ENCODE data around the gene PSG3.
"Not testable (repeated sequence)": the region's sequence is repeated elsewhere in the genome, so short reads cannot be mapped to it uniquely, and the experiment has no call there.

The PSG3 gene

DNA sequence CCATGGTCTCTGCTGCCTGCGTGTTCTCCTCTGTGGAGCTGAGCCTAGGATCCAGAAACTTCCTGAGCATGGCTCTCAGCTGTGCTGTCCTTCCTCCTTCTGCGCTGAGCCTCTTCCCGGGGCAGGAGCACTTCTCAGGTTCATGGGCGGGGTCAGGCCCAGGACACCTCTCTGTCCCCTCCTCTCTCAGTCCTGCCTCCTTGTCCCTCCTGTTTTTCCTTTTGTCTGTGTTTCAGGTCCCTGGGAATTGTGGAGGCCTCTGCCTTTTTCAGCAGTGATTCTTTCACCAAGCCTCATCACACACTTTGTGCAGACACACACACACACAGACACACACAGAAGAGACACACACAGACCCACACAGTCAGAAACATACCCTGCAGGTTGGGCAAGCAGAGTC lies at the start of gene PSG3:
PSG3 (minus strand) TSS at position 101 of the 400 bp plus-strand sequence; CDS start at position 4, 97 bp downstream.
- DNase-seq (ENCODE audit: low read depth): not testable (repeated sequence)

DNA sequence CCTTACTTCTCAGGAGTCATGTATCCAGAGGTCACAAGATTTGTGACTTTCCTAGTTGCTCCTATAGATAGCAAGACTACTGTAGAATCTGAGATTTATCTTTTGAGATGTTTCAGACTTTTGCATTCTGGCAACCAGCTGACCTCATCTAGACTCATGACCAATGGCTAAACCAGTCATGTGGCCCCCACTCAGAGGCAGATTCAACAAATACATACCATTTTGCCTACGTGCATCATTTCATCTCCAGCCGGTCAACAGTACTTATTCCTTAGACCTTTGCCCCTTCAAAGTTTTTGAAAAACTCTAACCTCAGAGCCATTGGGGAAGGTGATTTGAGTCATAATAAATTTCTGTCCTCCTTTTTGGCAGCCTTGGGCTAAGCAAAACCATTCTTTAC lies 48.5 kb upstream of the PSG3 start:
- not testable (repeated sequence) for DNase-seq (ENCODE audit: low read depth)

DNA sequence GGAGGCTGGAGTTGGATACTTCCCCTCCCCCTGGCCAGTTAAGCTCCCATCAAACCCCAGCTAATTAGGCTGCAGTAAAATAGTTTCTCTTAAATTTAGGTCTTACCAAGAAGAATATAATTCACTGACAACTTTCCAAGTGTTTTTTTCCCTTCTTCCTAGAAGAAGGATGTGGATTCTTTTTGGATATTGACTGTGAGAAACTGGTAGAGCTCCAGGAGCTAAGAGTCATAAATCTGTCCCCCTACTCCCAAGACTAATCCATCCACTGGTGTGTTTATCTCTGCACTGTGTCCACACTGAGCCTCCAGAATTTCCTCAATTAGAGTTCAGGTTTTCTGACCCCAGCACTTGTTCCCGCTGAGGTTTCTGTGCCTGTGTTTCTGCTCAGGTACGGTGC lies 47.5 kb upstream of the PSG3 start:
- DNase-seq (ENCODE audit: low read depth): not testable (repeated sequence)

DNA sequence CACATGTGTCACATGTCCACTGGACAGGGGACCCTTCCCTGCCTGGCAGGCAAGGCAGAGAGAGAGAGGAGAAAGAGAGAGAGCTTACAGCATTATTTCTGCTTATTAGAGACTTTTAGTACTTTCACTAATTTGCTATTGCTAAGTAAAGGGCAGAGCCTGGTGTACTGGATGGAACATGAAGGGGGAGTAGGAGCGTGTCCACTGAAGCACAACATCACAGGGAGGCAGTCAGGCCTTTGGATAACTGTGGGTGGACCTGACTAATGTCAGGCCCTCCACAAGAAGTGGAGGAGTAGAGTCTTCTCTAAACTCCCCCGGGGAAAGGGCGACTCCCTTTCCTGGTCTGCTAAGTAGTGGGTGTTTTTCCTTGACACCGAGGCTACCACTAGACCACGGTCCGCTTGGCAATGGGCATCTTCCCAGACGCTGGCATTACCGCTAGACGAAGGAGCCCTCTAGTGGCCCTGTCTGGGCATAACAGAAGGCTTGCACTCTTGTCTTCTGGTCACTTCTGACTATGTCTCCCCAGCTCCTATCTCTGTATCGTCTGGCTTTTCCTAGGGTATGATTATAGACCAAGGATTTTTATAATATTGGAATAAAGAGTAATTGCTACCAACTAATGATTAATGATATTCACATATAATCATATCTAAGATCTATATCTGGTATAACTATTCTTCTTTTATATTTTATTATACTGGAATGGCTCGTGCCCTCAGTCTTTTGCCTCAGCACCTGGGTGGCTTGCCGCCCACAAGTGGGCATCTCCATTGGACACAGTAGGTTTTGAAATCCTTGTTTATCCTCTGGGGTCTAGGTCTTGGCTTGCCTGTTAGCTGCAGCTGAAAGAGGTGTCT lies 36.7 kb upstream of the PSG3 start:
- not testable (repeated sequence) for DNase-seq (ENCODE audit: low read depth)

DNA sequence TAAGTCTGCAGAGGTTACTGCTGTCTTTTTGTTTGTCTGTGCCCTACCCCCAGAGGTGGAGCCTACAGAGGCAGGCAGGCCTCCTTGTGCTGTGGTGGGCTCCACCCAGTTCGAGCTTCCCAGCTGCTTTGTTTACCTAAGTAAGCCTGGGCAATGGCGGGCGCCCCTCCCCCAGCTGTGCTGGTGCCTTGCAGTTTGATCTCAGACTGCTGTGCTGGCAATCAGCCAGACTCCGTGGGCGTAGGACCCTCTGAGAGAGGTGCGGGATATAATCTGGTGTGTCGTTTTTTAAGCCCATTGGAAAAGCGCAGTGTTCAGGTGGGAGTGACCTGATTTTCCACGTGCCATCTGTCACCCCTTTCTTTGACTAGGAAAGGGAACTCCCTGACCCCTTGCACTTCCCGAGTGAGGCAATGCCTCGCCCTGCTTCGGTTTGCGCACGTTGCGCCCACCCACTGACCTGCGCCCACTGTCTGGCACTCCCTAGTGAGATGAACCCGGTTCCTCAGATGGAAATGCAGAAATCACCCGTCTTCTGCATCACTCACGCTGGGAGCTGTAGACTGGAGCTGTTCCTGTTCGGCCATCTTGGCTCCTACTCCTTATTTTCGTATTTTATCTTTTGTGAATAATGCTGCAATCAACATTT lies 34.4 kb upstream of the PSG3 start:
- not testable (repeated sequence) for DNase-seq (ENCODE audit: low read depth)

DNA sequence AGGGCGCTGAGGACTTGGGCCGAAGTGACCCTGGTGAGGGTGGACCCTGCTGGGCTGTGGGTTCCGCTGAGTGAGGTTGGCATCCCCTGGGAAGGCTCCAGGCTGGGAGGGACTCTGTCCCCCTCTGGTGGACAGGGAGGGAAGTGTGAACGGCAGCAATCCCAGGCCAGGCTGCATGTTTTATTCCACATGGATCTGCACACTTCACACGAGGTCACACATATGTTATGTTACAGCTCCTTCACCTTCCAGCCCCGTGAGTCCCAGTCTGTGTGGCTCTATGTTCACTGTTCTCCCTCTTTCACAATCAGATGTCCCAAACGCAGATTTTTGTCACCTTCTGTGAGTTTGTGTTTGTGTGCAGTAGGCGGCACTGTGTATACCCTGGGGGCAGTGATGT lies 27.0 kb upstream of the PSG3 start:
- DNase-seq (ENCODE audit: low read depth): not testable (repeated sequence)

DNA sequence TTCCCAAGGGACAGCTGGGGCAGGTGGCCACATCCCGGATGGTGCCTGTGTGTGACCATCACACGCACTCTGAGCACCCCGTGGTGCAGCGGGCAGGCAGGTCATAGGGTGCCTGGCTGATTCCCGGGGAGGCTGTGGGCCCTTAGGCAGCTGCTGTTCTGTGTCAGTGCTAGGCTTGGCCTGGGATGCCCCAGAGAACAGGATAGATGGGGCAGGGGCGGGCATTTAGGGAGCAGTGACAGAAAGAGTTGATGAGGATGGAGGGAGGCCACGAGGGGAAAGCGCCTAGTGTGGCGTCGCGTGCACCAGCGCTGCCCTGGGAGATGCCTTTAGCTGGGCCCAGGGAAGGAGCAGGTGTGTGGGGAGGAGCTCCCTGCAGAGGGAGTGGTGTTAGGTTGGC lies 26.6 kb upstream of the PSG3 start:
- DNase-seq (ENCODE audit: low read depth): not testable (repeated sequence)

DNA sequence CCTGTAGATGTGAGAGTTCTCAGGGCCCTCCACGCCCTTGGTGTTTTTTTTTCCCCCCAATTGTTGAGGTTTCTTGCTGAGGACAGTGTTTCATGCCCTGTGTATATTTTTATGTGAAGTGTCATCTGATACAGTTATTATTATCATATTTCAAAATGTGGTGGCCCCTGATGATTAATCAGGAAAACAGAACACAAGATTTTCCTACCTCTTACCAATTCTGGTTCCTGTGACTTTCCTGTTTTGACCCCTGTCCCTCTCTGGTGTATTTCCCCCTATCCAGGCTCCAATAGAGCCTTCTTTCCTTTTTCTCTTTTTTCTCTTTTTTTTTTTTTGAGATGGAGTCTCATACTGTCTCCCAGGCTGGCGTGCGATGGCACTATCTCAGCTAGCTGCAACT lies 24.6 kb upstream of the PSG3 start:
- DNase-seq (ENCODE audit: low read depth): no peak

DNA sequence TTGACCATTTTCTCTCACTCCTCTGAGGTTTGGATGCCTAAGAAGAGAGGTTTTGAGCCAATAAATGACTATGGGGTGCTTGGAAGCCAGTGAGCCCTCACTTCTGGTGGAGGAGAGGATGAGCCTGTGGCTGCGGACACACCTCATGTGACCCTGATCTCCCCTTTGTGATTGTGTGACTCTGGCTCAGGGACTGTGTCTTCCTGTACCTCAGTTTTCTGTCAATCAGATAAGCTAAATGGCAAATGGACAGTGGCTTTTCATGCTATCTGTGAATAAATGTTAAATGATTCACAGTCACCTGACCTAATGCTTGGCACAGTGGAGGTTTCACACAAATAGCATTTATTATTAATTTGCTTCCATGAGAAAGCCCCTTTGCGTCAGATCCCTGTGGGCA lies 22.5 kb upstream of the PSG3 start:
- DNase-seq (ENCODE audit: low read depth): no peak

DNA sequence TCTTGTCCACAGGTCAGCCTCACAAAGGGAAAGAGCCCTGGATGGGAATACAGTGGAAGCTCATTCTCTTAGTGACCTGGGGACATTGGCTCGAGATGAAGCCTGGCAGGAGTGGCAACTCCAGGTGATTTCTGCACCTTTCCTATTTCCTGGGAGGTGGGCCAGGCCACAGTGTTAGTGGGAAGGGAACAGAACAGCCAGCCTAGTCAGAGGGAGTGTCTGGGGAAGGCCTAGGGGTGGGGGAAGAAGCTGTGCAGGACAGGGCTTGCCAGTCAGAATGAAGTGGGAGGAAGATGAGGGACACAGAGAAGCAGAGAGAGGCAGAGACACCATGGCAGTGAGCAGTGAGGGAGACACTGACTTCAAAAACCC lies 21.6 kb upstream of the PSG3 start:
- DNase-seq (ENCODE audit: low read depth): not testable (repeated sequence)

DNA sequence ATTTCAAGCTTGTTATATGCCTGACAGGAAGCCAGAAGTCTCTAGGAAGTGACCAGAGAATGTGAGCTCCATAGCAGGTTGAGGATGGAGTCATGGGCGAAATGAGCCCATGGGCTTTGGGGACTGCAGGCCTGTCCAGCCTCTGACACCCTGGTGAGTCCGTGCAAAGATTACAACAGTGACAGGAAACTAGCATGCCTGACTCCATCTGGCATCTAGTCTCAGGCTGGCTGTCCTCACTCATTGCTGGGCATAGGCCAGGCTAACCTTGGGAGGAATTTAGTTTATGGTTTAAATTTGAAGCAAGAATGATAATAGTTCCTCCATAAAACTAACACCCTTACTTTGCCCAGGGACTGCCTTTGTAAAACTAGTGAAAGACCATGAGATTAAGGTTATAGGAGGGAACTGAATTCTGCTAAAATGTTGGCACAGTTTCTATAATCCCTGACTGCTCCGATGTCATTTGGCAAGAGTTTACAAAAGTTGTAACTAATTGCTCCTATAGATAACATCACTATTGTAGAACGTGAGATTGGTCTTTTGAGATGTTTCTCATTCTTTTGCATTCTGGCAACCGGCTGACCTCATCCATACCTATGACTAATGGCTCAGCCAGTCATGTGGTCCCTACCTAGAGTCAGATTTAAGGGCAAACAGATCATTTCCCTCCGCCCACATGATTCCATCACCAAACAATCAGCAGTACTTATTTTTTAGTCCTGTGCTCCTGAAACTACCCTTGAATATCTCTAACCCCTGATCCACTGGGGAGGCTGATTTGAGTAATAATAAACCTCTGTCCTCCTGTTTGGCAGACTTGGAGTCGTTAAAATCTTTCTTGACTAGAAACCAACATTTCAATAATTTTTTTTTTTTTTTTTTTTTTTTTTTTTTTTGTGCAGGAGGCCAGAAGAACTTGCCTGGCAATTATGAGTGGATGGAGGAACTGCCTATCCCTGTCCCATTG lies 21.0 kb upstream of the PSG3 start:
- not testable (repeated sequence) for DNase-seq (ENCODE audit: low read depth)

DNA sequence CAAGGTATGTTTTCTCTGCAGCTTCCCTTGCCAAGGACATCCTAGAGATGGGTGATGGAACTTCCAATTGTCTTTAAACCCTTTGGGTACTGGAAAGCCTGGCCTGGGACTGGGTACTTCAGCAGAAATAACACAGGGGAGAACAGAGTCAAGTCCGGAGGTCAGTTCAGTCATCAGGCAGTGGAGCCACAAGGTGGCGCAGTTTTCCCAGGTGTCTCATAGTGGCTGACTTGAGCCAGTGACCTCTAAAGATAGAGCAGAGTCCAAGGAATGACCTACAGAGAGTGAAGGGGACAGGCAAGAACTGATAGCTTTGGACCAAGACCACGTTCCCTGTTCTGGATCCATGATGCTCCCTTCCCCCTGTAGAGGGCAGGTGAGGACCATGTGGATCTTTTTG lies 18.4 kb upstream of the PSG3 start:
- DNase-seq (ENCODE audit: low read depth): not testable (repeated sequence)

DNA sequence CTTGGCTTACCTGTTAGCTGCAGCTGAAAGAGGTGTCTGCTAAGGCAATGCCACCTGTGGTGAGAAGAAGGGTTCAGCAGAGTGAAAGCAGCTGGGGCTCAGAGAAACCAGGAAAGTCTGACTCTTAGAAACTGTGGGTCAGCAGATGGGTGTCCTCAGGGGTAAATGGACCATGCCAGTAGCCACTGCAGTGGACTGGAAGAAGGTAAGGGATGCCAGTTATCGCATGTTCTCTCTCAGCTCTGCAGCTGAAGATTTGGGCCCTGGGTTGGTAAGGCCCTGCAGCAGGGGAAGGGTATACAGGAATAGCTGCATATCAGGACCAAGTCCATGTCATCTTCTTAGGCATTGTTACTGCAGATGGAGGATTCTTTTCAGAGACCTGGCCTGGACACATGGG lies 12.0 kb upstream of the PSG3 start:
- DNase-seq (ENCODE audit: low read depth): not testable (repeated sequence)

DNA sequence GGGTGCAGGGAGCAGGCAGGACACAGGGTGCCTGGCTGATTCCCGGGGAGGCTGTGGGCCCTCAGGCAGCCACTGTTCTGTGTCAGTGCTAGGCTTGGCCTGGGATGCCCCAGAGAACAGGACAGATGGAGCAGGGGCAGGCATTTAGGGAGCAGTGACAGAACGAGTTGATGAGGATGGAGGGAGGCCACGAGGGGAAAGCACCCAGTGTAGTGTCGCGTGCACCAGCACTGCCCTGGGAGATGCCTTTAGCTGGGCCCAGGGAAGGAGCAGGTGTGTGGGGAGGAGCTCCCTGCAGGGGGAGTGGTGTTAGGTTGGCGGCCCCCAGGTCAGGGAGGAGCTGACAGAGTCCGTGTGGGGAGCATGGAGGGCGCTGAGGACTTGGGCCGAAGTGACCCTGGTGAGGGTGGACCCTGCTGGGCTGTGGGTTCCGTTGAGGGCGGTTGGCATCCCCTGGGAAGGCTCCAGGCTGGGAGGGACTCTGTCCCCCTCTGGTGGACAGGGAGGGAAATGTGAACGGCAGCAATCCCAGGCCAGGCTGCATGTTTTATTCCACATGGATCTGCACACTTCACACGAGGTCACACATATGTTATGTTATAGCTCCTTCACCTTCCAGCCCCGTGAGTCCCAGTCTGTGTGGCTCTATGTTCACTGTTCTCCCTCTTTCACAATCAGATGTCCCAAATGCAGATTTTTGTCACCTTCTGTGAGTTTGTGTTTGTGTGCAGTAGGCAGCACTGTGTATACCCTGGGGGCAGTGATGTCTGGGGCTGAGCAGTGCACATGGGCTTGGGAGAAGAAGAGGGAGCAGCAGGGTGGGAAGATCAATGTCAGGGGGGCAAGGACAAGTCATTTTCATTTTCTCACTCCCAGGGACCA lies 1.7 kb upstream of the PSG3 start:
- DNase-seq (ENCODE audit: low read depth): not testable (repeated sequence)

DNA sequence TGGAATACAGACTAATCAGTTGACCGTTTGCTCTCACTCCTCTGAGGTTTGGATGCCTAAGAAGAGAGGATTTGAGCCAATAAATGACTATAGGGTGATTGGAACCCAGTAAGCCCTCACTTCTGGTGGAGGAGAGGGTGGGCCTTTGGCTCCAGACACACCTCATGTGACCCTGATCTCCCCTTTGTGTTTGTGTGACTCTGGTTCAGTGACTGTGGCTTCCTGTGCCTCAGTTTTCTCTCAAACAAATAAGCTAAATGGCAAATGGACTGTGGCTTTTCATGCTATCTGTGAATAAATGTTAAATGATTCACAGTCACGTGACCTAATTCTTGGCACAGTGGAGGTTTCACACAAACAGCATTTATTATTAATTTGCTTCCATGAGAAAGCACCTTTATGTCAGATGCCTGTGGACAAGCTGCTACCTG lies 2.7 kb downstream of the PSG3 start:
- not testable (repeated sequence) for DNase-seq (ENCODE audit: low read depth)

DNA sequence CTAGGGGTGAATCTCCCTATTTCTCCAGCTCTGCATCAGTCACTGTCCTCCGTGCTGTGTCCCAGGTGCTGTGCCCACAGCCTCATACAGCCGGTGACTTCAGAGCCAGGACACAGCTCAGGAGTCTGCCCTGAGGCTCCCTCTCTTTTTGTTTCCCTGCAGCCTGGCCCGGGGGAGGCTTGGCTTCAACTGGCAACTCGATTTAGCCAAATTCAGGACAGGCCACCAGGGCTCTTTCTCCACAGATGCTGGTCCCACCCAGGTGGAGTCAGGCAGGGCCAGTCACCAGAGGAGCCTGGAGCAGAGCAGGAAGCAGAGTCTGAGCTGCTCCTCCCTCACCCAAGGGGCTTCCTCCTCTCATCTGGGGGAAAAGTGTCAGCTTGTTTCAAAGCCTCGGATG lies 11.9 kb downstream of the PSG3 start:
- not testable (repeated sequence) for DNase-seq (ENCODE audit: low read depth)

DNA sequence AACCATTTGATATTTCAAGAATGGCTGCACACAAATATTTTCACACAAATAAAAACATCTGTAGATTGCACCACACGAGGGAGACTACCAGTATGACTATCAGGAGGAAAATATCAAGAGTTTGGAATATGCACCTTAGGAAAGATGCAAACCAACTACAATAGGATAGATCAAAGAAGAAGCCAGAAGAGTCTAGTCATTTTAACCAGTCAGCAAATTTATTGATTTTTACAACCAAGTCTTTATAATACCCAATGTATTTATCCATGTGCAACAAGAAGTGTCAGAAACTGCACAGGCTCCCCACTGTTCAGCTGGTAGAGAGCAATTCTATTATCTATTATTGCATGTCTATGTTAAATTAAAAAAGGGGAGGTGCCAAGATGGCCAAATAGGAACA lies 26.3 kb downstream of the PSG3 start:
- not testable (repeated sequence) for DNase-seq (ENCODE audit: low read depth)

DNA sequence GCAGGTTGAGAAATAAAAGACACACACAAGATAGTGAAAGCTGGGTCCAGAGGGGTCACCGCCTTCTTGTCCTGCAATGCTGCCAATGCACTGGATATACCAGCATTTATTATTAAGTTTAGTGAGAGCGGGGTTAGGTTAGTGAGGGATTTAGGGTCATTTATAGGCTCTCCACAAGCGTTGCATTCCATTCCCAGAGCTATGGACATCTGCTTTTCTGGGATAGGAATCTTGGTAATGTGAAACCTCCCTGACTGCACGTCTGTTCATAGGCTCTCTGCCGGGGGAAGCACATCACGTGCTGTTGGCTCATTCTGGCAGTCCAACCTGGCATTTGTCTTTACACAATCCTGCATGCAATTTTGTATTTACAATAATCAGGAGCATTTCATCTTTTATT lies 27.5 kb downstream of the PSG3 start:
- DNase-seq (ENCODE audit: low read depth): not testable (repeated sequence)

DNA sequence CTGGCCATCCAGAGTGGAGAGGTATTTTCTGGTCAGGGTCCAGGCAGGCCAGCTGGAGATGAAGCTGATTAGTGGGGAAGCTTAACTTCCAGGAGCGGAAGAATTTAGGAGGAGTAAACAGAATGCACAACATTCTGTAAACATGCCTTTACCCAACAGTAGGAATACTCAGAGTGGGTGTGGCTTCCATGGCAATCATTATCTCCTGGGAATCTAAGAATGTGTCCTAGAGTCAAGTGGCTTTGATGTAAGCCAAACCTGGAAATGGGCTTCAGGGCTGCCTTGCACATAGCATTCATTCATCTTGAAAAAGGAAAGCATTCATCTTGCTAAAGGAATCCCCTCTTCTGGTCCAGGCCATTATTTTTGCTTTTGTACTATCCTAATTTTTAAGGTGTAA lies 29.3 kb downstream of the PSG3 start:
- DNase-seq (ENCODE audit: low read depth): not testable (repeated sequence)

DNA sequence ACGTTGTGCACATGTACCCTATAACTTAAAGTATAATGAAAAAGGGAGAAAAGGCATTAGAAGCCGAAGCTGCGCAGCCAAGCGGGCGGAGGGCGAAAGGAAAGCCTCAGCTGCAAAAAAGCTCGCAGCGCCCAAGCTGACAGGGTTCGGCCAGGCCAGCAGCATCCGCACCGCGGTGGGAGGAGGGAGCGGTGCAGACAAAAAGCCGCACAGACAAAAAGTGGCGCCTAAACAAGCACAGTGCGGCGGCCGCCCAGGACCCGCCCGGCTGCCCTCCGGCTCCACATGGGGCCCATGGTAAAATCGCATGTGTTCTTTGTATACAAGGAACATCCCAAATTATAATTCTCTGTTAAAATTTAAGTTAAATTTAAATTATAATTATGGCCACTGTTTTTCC lies 42.4 kb downstream of the PSG3 start:
- DNase-seq (ENCODE audit: low read depth): no peak

Measured in activated T-helper 1 cell treated with Interleukin-2 at 50 U/mL for 16 hours (primary cell).